Colonic mucosa (tissue), 4 donors: ENCODE results near the gene MRPS30. TPM values are rescaled to one million over a fixed set of nuclear protein-coding genes. Genes with fewer than 3 reads are reported as not detected.

Experiments used
- DNase-seq: peaks from one replicate; pipeline ENCODE4 v3.0.0-alpha.2; 2020
- H3K27ac ChIP-seq: fragments of 200-600 bp; one replicate; pipeline ENCODE4 v1.8.0; 2021
- H3K27me3 ChIP-seq: fragments of 200-600 bp; one replicate; pipeline ENCODE4 v1.8.0; 2021
- H3K36me3 ChIP-seq: fragments of 200-600 bp; one replicate; pipeline ENCODE4 v1.8.0; 2021
- H3K4me1 ChIP-seq: fragments of 200-600 bp; one replicate; pipeline ENCODE4 v1.8.0; 2021; ENCODE audit warnings: mild to moderate bottlenecking
- H3K4me3 ChIP-seq: fragments of 200-600 bp; one replicate; pipeline ENCODE4 v1.8.0; 2021
- H3K9ac ChIP-seq, 2 donors: one replicate each; pipeline ENCODE4 v1.7.0; 2013; ENCODE audit warnings: control low read depth in 2 of 2, low read depth in 2 of 2, low read length in 2 of 2
- H3K9me3 ChIP-seq: fragments of 200-600 bp; one replicate; pipeline ENCODE4 v1.8.0; 2021
- intact Hi-C: fragments of 100-400 bp; cut with DNase I; formaldehyde crosslinking; loops from one replicate; pipeline ENCODE4 v1.14.1; 2022
- total RNA-seq, 2 donors: library from RNA; stranded (reverse); fragmentation: NEBNext Ultra II Directional in 1 of 2; extraction: Animal tissue kit (Norgen Biotek cat#: 25700) in 1 of 2; gene quantifications; one replicate each; pipeline ENCODE4 v1.2.1, GENCODE V29; 2021
- TF ChIP-seq, protein P1 (sequence below): fragments of 200-600 bp; IDR thresholded peaks from one replicate; pipeline ENCODE4 v1.8.0; 2022; ENCODE audit warnings: antibody characterized with exemption, mild to moderate bottlenecking
- donor health status: healthy.
- donor health status: DM: no; HTN: no; CAD: no.
- donor health status: DM: no; HTN: no; CAD: no.

Gene MRPS30
- total RNA-seq, 2 donors from 2014 or later: 47.8 to 62.3 TPM

DNA sequence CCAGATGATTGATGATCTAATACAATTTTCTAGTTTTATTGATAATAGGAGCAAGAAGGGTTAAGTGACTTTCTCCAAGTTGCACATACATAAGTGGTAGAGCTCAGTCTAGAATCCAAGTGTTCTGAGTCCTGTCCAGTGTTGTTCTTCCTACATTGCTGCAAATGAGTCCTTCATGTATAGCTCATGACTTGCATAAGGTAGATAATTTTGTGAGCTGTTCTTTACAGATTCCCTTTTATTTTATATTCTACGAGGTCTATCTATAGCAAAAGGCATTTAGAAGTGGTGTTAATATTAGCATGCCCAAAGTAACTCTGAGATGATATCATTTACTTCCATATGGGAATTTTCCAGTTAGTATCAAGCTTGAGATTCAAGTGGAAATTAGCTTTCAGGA is 20.0 kb downstream of the MRPS30 start:
- intact Hi-C loops: no loop called here
- H3K27ac ChIP-seq: no peak overlapping the region
- no peaks in the 10 kb centered on the region for H3K36me3 ChIP-seq
- no peak overlapping the region for H3K4me3 ChIP-seq
- H3K27me3 ChIP-seq: no peaks in the 10 kb centered on the region
- H3K9ac ChIP-seq: no peak overlapping the region
- DNase-seq: no peak
- H3K4me1 ChIP-seq: no peaks in the 10 kb centered on the region
- TF ChIP-seq, protein P1, sequence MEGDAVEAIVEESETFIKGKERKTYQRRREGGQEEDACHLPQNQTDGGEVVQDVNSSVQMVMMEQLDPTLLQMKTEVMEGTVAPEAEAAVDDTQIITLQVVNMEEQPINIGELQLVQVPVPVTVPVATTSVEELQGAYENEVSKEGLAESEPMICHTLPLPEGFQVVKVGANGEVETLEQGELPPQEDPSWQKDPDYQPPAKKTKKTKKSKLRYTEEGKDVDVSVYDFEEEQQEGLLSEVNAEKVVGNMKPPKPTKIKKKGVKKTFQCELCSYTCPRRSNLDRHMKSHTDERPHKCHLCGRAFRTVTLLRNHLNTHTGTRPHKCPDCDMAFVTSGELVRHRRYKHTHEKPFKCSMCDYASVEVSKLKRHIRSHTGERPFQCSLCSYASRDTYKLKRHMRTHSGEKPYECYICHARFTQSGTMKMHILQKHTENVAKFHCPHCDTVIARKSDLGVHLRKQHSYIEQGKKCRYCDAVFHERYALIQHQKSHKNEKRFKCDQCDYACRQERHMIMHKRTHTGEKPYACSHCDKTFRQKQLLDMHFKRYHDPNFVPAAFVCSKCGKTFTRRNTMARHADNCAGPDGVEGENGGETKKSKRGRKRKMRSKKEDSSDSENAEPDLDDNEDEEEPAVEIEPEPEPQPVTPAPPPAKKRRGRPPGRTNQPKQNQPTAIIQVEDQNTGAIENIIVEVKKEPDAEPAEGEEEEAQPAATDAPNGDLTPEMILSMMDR: no peak
- H3K9me3 ChIP-seq: no peaks in the 10 kb centered on the region

DNA sequence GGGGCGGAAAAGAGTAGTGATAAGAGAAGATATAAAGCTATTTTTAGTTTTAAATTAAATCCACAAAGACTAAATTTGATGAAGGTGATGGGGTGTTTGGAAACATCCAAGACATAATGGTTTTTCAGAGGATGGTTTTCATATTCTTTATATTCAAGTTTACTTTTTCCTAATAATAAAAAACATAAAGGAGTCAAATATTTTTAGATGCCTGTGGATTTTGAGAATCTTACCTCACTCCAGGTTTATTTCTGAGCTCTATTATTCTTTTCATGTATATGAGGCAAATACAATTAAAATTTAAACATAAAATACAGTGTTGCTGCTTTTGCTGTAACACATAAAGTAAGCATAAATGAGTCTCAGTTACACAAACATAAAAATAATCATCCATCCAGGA is 22.2 kb downstream of the MRPS30 start:
- no peak overlapping the region for H3K4me3 ChIP-seq
- no peaks in the 10 kb centered on the region for H3K36me3 ChIP-seq
- TF ChIP-seq, protein P1: no peak
- intact Hi-C loops: no loop called here
- no peaks in the 10 kb centered on the region for H3K27me3 ChIP-seq
- DNase-seq: no peak
- no peak overlapping the region for H3K27ac ChIP-seq
- no peaks in the 10 kb centered on the region for H3K9me3 ChIP-seq
- no peak overlapping the region for H3K9ac ChIP-seq
- H3K4me1 ChIP-seq: no peaks in the 10 kb centered on the region

DNA sequence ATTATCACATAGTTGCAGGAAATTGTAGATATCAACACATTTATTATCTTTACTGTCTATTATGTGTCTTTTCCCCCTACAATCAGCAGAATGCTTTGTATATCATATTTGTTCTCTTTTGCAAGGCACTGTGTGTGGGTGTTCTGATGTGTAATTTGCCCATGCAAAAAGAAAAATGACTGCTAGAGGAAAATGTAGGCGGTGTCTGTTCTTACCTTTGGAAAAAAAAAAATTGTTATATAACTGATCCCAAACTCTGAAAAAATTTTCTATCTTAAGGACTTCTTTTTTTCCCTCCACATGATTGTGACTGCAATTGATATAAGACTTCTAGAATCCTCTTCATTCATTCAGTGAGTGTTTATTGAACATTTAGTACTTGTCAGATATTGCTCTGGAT is 24.5 kb downstream of the MRPS30 start:
- Histone ChIP-seq H3K36me3 (no peaks in the 10 kb centered on the region), H3K4me3 (no peak overlapping the region), H3K27ac (no peak overlapping the region), H3K9ac (no peak overlapping the region), H3K27me3 (no peaks in the 10 kb centered on the region), H3K9me3 (no peaks in the 10 kb centered on the region), H3K4me1 (no peaks in the 10 kb centered on the region)
- TF ChIP-seq, protein P1: no peak
- intact Hi-C loops: no loop called here
- no peak for DNase-seq

DNA sequence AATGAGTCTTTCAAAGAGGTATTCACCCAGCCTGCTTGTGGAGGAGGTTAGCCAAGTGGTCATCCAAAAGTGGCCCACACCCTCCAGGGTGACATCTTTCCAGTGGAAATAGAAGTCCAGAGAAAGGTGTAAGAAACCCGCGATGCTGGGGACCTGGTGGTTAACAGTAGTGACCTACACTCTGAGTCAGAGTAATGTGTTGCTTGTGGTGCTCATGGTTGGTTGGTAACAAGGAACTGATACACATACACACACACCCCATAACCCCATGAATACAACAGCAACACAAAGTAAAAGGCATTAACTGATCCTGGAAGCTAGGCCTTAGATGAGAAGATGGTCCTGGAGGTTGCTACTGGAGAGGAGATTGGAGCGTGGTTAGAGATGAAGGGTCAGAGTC is 26.9 kb downstream of the MRPS30 start:
- TF ChIP-seq, protein P1: no peak
- intact Hi-C loops: no loop called here
- no peak overlapping the region for H3K27ac ChIP-seq

DNA sequence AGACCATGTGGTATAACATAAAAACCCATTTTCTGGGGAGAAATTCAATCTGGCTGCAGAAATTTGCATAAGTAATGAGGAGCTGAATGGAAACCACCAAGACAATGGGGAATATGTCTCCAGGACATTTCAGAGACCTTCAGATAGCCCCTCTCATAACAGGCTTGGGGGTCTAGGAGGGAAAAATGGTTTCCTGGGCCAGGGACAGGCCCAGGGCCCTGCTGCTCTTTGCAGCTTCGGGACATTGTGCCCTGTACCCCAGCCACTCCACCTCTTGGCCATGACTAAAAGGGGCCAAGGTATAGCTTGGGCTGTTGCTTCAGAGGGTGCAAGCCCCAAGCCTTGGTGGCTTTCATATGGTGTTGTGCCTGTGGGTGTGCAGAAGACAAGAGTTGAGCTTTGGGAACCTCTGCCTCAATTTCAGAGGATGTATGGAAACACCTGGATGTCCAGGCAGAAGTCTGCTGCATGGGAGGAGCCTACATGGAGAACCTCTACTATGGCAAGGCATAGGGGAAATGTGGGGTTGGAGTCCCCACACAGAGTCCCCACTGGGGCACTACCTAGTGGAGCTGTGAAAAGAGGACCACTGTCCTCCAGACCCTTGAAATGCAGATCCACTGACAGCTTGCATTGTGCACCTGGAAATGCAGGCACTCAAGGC is 30.4 kb downstream of the MRPS30 start:
- no peak overlapping the region for H3K9ac ChIP-seq
- intact Hi-C loops: no loop called here
- DNase-seq: no peak
- TF ChIP-seq, protein P1: no peak
- no peaks in the 10 kb centered on the region for H3K27me3 ChIP-seq
- H3K9me3 ChIP-seq: no peaks in the 10 kb centered on the region
- H3K27ac ChIP-seq: no peak overlapping the region
- no peaks in the 10 kb centered on the region for H3K4me1 ChIP-seq
- no peaks in the 10 kb centered on the region for H3K36me3 ChIP-seq
- H3K4me3 ChIP-seq: no peak overlapping the region

More for the DNA sequence above, 26.9 kb downstream of the MRPS30 start:
- Histone ChIP-seq H3K4me3 (no peak overlapping the region), H3K36me3 (no peaks in the 10 kb centered on the region), H3K9me3 (no peaks in the 10 kb centered on the region), H3K9ac (no peak overlapping the region), H3K27me3 (no peaks in the 10 kb centered on the region), H3K4me1 (no peaks in the 10 kb centered on the region)
- no peak for DNase-seq
